GM18508 (cell line): ENCODE results near the gene MYO1D.

ENCODE experiments used
- ATAC-seq: cut with Tn5 transposase; IDR thresholded peaks from one replicate; pipeline ENCODE4 v1.9.1; 2021; ENCODE audit warnings: moderate number of reproducible peaks; ENCODE audit not compliant: insufficient read depth, unreplicated experiment

Gene MYO1D

DNA sequence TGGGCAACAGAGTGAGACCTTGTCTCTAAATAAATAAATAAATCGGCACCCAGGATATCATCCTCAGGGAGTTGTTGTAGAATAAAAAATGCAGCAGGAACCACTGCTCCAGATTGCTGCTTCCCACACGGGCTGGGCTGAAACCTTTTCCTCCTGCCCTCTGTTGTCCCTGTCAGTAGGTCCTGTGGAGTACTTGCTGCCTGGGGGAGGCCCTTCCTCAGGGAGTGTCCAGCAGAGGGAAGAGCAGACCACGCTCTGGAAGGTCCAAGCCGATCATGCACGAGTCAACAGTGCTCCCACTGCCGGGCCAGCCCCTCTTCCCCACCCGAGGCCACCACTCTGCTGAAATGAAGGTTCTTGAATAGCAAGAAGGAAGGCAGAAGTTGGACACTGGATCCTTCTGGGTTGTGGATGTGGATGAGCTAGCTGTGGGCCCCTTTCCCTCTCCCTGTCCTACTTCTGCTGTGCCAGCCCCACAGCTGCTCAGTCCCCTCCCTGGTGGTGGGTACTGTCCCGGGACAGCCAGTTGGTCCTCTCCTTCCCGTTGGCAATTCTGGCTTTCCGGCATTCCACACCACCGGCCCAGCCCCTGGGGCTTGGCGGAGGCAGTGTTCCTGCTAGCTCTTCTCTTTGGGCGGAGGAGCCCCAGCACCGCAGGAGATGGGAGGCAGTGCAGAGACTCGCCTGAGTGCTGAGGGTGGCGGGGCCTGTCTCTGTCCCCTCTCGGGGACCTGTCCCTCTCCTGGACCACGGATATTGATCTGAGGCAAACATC lies 379.3 kb downstream of the MYO1D start:
- ATAC-seq, result no peak

DNA sequence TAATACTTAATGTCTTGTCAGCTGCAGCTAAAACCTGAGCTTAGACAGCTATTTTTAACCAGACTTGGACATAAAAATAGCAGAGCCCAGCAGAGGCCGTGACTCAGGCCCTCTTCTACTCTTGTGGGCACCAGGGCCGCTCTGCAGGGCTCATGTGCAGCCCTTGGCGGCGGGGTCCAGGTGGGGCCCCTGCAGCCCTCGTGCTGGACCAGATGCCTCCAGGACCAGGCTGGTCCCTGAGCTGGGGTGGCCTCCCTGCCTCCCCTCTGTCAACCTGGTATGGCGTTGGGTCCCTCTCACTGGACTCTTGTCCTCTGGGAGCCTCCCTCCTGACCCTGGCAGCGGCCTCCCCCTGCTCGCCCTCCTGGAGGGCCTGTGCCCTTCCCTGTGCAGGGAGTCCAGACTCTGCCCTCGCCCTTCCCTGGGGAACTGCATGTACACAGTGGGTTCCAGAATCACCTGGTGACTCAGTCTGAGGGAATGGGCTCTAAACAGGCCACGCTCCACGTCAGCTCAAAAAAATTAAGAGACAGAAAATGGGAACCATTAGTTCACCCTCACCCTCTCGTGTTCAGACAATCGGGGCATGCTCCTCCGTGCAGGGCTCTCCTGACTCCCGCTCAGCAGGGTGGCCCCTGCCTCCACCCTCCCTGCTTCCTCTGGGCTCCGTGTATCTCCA lies 380.4 kb downstream of the MYO1D start:
- ATAC-seq, result no peak

DNA sequence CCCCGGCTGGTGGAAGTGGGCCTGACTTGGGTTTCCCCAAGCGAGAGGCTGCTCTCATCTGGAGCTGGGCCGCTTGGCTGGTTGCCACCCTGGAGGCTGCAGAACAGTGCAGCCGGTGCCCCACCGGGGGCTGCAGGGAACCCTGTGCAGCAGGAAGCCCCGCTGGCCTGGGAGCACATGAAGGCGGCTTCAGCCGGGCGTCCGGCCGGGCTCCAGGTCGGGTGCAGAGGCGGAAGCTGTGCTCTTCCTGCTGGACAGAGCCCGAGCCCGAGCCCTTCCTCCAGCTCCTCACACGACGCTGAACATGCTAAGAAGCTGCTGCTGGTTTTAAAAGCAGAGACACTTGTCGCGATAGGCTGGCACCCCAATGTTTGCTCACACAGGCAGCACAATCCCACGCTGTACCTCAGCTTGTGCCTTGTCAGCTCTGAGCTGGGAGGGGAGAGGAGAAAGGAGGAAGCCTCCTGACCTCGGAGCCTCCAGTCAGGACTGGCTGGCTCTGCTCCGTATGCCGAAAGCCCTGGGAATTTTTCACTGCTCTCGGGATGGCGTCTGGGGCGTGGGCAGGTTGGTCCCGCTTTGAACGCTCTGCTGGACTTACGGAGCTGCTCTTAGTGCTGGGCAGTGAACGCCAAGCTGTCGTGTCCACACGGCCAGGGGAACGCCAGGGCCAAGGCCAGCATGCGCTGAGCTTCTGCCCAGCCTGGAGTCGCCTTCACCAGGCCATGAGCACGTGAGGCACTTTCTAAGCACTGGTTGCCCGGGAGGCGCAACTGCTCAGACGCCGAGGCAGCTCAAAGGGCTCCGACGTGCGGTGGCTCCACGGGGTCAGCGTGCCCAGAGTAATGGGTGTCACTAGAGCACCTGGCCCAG lies 381.3 kb downstream of the MYO1D start:
- no peak for ATAC-seq

DNA sequence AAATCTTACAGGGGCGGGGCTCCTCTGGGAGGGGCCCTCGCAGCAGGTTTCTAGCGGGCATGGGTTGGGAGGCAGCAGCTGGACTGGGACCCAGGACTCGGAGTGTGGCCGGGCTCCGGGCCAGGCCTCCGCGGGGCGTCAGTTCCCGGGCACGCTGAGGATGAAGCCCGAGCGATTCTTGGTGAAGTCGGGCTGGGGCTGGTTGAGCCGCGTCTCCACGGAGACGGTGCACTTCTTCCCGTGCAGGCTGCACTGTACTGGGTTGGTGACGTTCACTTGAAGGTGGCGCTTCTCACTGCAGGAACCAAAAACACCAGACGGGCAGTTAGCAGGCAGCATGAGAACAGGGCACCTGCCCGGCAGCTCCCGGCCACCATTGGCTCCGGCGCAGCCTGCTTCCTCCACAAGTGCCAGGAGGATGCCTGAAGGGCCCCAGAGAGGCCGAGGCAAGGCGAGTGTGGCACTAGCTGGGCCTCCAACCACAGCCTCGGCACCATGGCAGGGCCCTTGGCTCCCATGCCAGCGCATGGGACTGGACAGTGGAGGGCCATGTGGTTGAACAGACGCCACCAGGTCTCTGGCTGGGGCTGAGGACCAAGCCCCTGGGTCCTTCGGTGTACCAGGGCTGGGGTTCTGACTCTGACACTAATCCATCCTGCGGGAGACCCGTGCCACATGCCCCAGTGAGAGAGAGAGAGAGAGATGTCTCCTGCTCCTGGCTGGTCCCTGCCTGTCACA lies 382.1 kb downstream of the MYO1D start:
- ATAC-seq, result no peak

DNA sequence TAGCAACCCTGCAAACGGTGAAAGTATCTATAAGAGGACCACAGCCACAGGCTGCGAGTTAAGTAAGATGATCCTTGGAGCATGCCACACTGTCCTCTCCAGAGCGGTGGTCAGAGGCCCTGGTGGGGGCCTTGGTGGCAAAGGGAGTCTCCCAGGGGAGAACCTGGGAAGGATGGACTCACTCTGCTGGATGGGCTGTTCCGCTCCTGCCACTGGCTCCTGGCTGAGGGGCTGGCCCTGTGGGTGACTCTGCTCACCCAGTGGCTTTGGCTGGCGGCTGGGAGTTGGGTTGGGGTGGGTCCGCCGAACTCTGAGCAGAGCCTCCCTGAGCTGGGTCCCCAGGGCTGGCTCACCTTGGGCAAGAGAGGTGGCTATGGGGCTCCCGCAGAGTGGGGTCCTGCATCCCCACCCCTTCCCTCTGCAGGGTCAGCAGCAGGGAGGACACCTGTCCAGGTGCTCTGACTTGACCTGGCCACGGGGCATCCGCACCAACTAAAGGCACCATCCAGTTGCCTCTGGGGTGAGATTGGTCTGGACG lies 382.9 kb downstream of the MYO1D start:
- no peak for ATAC-seq

DNA sequence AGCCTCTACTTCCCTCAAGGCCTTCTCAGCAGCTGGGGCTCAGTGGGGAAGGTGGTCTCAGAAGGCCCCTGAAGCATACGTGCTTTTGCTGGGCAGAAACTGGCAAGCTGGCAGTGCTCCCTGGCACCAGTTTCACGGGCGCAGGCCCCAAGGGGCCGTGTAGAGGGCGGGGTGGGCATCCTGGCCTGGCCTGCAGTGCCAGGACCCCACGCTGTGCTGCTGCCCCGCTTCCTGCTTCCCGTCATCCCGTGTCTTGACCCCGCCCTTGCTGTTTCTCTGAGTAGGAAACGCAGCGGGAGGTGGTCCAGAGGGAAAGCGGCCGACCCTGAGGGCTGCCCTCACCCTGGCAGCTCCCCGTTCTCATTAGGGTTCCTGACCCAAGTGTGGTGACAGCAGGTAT lies 383.4 kb downstream of the MYO1D start:
- no peak for ATAC-seq

DNA sequence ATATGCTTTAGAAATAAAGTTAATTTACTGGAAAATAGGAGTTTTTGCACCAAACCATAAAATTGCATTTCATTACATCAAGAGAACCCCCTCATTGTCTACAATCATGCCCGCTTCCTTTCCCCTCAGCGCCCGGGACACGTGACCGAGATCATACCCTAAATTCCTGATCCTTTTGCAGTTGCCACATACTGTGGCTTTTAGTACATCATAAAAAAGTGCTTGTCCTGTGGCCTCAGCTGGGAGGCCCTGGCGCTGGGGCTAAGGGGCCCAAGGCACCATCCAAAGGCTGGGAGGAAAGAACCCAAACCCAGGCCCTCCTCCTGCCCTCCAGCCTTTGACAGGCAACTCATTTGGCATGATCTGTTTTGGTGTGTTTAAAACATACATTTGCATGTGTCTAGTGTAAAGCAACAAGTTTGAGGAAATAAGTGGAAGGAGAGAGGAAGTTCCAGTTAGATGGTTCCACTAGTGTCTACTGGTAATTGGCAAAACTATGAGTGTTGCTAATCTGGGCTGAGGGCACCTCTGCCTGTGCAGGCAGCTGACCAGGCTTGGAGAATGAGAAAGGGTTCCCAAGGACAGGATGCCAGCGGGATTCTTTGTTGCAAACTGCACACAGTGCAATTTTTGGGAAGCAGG lies 384.2 kb downstream of the MYO1D start:
- no peak for ATAC-seq

DNA sequence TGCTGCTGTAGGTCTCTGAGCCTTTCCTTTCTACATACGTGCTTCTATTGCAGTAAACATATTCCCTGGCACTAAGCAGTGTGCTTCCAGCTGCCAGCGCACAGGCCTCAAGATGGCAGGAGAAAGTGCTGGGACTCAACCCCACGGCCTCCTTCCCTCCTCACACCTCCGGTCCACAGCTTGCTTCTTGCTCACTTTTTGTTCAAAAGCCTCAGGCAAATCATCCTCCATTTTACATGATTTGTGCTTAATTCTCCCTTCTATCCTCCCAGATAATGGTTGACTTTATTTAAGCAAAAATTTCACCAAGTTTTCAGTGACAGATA lies 384.7 kb downstream of the MYO1D start:
- no peak for ATAC-seq

DNA sequence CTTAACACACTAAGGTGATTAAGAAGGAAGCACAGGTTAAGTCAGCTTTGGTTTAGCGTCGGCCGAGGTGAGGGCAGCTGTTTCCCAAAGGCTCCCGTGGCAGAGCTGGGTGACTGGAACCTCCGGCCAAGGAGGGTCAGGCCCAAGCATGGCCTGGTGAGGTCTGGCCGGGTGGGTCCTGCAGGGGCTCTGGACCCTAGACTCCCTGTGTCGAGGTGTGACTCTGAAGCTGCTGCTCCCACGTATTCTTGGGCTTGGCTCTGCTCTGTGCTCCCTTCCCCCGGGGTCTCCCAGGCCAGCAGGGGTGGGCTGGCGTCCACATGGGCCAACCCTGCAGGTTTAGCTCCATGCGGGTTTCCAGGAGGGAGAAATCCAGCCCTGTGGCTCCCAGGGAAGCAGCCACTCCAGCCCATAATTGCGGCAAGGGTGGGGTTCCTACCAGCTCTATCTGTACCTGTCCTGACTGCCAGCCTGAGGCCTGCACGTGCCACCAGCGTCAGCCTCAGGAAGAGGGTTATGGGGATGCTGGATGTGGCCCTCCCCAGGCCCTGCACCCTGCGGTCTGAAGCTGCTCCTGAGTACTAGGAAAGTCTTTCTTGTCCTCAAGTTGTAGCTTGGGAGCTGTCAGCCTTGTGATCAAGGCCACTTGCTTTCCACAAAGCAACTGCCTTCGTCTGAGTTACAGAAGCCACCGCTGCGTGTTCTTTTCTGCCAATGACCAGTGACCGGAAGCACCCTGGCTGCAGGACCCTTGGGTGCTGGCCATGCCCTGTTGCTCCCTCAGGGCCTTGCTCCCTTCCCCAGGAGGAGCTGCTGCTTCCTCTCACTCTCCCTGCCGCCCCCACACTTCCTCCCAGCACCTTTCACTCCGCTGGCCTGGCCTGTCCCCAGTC lies 385.3 kb downstream of the MYO1D start:
- ATAC-seq, result no peak

DNA sequence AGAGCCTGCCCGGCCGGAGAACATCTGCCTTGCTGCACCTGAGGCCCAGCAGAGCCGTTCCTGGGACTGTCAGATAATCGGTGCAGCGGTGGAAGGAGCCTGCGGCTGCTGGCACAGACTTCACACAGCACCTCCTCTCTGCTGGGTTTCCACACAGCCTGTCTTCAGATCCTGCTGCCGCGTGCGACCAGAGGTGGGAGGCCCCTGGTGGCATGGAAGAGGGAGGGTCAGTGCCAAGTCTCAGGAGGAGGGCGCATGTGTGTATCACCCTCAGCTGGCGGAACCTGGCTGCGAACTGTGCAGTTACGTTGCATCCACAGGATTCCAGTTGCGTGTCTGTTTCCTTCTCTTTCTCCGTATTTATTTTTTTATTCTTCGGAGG lies 386.8 kb downstream of the MYO1D start:
- ATAC-seq, result no peak

DNA sequence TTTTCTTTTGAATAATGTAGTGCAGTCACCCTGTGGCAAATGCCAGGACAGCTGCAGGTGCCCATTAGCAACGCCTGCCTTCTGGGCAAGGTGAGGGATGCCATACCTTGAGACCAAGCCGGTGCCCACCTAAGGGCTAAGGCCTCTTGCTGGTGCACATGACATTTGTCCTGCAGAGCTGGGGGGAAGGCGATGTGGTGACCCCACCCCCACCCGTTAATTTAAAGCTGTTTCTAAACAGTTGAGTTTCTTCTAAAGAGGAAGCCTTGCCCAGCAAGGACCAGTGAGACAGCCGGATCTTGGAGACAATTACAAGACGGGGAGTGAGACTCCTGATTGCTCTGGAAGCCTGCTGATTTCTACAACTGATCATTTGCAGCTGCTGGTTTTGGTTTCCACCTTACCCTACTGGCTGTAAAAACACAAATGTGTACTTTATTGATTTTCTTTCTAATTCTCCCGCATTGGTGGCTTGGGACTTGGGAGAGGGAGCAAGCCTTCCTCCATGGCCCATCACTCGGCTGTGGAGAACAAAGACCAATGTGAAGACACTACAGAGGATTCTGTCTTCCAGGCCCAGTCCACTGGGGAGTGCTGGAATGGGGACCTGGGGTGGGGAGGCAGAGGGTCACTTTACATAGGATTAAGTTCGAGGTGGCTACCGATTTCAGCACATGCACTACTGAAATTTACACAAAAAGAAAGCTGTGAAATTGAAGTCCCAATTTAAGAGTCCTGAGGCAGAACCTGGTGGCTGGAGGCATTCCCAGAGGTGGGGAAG lies 387.4 kb downstream of the MYO1D start:
- ATAC-seq, result no peak

DNA sequence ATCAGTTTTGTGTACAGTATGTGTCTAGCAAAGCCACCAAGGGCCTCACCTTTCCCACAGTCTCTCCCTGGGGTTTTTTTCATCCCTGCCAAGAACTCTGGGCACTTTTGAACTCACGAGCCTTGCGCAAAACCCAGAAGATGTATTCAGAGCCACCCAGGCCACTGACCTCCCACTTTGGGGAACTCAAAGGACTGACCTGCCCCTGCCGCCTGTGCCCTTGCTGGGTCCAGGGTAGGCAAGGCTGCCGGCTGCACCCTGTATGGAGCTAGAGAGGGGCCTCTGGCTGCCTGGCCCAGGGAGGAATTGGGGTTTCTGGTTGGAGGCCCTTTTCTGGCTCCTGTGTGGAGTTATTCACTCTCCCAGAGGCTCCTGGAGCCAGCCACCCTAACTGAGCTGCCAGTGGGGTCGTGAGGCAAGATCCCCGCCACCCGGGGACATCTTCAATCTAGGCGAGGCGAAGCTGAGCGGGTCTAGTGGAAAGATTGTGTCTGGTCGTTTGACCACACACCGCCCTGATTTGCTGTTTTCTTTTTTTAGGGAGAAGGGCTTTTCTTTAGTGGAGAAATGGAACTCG lies 388.2 kb downstream of the MYO1D start:
- no peak for ATAC-seq

DNA sequence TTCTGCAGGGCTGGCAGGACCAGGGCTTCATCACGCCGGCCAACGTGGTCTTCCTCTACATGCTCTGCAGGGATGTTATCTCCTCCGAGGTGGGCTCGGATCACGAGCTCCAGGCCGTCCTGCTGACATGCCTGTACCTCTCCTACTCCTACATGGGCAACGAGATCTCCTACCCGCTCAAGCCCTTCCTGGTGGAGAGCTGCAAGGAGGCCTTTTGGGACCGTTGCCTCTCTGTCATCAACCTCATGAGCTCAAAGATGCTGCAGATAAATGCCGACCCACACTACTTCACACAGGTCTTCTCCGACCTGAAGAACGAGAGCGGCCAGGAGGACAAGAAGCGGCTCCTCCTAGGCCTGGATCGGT lies 388.8 kb downstream of the MYO1D start:
- no peak for ATAC-seq

DNA sequence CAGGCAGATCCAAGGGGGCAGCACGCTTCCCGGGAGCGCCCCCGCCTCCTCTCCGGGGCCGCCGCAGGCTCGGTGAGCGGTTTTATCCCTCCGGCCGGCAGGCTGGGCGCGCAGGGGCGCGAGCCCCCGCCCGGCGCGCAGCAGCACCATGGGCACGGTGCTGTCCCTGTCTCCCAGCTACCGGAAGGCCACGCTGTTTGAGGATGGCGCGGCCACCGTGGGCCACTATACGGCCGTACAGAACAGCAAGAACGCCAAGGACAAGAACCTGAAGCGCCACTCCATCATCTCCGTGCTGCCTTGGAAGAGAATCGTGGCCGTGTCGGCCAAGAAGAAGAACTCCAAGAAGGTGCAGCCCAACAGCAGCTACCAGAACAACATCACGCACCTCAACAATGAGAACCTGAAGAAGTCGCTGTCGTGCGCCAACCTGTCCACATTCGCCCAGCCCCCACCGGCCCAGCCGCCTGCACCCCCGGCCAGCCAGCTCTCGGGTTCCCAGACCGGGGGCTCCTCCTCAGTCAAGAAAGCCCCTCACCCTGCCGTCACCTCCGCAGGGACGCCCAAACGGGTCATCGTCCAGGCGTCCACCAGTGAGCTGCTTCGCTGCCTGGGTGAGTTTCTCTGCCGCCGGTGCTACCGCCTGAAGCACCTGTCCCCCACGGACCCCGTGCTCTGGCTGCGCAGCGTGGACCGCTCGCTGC lies 389.3 kb downstream of the MYO1D start:
- ATAC-seq, result no peak

DNA sequence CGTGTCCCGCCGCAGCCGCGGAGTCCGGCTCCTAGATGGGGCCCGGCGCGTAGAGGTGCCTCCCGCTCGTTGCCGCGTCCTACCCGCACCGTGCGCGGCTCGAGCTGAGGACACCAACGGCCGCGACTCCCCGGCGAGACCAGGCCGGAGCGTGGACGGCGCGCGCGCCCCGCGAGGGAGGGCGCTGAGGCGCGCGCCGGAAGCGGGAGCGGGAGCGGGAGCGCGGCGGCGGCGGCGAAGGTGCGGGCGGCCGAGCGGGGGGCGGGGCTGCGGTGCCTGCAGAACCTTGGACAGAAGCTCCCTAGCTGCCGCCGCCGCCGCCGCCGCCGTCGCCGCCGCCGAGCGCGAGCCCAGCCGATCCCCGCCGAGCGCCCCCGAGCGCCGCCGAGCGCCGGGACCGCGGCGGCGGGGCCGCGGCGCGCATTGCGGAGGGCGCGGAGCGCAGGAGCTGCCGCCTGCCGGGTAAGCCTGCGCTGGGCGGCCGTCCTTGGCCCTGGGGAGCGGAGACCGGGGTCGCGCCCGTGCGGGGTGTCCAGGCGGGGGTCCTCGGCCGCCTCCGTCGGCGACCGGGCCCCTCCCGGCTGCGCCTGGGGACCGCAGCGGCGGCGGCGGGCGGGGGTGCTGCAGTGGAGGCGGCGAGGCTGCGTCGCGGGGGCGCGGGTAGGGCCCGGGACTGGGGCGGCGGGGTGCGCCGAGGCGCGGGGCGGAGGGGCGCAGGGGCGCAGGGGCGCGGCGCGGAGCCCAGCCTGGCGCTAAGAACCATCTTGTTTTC lies 390.0 kb downstream of the MYO1D start, which contains the start of gene CDK5R1:
TSS of gene CDK5R1 (plus strand) at position 293 of the 772 bp plus-strand sequence. CDS start 628 bp downstream, outside the sequence.
- no peak for ATAC-seq

DNA sequence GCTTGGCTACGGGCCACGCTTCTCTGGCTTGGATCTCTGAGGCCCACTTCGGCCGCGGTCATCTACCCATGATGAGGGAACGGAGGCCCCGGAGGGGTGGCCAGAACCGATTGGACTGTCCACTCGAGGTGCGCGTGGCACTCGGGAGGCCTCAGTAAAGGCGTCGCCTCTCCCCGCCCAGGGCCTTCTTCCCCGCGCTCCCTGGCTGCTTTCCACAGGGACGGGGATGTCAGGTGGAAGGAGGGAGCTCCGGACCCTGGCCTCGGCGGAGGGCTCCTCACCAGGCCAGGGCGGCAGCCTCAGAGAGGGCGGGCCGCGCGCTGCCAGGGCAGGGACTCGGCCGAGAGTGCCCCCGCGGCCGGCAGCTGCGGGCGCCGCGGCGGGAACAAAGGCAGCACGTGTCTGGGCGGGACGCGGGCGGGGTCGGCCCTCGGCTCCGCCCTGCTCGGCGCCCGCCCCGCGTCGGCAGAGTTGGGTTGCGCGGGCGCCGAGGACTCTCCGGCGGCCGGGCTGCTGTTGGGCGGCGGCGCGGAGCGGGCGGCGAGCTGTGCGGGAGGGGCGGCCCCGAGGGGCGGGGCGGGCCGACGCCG lies 390.7 kb downstream of the MYO1D start:
- no peak for ATAC-seq
